ENCODE measurements around the gene PLEKHD1.

- no peak for TF ChIP-seq CTCF (IDR thresholded peaks at IDR 0.05)
- no peak for TF ChIP-seq POLR2A (IDR thresholded peaks at IDR 0.05)
- TF ChIP-seq POLR2AphosphoS5 (IDR thresholded peaks at IDR 0.05): no peak
- no peak for TF ChIP-seq EP300 (IDR thresholded peaks at IDR 0.05)
Measured at GRCh38 chr14:69532561-69533340, 48.2 kb downstream of the PLEKHD1 start.

Measured in upper lobe of left lung (tissue), 4 donors.